Measurements from ENCODE around the gene TPD52L2.

TPD52L2 gene

GRCh38 chr20:63881451-63882226, 16.6 kb downstream of the TPD52L2 start:
- DNase-seq, result no peak

DNA sequence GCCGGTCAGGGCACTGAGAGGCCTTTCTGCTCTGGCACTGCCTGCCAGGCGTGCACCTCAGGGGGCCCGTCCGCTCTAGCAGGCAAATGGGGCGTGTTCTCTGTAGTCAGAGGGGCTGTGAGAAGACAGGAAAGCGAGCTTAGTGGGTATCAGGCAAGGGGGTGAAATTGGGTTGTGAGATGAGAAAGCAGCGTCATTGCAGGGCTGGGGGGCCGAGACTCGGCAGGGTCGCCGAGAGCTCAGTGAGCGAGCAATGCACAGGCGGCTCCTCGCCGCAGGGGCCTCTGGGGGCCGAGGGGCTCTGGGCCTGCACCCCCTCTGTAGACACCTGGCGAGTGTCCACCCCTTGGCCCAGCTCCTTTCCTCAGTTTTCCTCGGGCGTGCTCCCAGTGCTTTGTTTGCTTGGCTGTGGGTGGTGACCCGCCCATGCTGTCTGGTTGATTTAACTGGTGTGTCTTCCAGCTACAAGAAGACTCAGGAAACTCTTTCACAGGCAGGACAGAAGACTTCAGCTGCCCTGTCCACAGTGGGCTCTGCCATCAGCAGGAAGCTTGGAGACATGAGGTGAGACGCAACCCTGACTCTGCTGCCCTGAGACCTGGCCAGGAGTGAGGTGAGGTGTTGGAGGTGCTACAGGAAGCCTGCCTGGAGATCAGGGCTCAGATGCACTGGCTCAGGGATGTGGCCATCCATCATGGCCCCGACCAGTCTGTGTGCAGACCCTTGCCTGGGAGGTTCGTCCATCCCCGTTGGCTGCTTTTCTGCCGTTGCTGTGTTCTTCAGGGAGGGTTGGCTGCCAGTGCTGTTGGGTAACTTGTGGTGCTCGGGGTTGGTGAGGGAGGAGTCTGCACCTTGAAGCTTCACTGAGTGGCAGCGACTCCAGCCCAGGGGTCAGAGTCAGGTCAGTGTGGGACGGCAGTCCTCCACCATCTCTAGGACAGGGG, 17.5 kb downstream of the TPD52L2 start:
- DNase-seq, result no peak

GRCh38 chr20:63883201-63883593, 18.1 kb downstream of the TPD52L2 start:
- no peak for DNase-seq

- no peak for DNase-seq
These were observed 19.6 kb downstream of the TPD52L2 start for GRCh38 chr20:63884506-63885263.

GRCh38 chr20:63885264-63886053, 20.4 kb downstream of the TPD52L2 start:
- no peak for DNase-seq

GRCh38 chr20:63886054-63886419, 21.0 kb downstream of the TPD52L2 start:
- DNase-seq, result no peak

DNA sequence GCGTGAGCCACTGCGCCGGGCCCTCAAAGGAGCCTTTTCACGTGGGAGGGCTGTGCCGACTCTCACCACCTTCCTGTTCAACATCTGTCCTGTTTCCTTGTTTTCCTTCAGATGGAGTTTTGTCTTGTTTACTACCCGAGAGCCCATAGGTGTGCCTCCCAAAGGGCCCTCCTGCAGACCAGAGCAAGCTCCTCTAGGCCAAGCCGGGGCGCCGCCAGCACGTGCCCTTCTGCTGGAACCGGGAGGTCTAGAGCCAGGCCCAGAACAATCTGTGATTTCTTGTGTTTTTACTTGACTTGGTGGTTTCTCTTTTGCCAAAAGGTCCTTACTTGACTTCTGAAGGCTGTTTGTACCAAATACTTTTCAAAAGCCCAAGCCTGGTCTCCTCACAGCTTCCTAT, 21.9 kb downstream of the TPD52L2 start:
- no peak for DNase-seq

- DNase-seq, result no peak
These were observed 24.5 kb downstream of the TPD52L2 start for GRCh38 chr20:63889241-63890200.

- DNase-seq, result no peak
These were observed 25.1 kb downstream of the TPD52L2 start for GRCh38 chr20:63890201-63890576.

- peak in 1 of 3 experiments; percentile 82 for DNase-seq
These were observed 25.5 kb downstream of the TPD52L2 start for GRCh38 chr20:63890616-63891015.

DNA sequence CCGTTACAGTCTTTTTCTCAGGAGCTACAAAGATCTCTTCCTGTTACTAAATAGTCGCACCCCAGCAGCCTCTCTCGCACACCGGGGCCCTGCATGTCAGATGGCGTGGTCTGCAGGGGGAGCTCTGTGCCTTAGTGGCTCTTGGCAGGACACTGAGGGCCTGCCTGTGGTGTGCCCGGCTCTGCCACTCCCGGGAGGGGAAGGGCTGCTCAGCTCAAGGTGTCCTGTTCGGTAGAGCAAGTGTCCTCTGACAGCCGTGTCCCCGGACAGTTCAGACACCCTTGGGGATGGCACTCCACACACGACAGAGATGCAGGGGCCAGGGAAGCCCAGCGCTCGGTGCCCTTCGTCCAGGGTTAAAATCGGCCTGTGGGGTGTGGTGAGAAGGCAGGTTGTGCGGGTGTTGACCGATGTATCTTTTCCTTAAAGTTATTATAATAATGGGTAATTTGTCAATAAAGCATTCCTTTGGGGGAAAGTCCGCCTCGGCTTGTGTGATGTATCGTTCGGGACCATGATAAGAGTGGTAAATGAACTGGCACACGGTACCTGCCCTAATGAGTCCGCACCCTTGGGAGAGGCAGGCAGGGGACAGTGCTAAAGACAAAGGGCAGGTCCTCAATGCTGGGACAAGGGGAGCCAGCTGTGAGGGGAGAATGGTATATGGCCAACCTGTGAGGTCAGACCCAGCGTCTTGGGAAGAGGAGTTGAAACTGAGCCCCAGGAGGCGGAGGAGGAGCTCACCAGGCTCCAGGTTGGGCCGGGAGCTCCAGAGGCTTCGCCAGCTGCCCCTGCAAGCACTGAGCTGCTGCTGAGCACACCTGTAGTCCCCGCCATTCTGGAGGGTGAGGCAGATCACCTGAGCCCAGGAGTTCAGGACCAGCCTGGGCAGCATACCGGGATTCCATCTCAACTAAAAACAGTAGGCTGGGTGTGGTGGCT, 26.3 kb downstream of the TPD52L2 start:
- DNase-seq, result peak in 1 of 3 experiments; percentile 35

DNA sequence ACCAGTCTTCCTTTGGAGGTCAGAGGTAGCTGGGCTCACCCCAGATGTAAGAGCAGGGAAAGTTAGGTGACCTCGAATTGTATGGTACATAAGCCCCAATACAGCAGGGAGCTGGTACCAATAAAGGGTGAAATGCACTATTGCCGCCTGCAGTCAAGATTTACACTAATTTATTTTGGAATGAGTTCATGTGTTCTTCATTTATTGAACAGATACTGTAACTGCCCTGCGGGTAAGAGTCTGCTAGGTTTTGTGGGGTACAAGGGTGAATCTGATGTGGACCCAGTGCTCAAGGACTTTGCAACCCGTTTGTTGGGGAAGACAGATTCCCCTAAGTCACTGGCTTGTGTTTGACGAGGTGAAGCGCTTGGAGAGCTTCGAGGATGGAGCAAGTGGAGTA, 27.3 kb downstream of the TPD52L2 start:
- no peak for DNase-seq

- DNase-seq, result peak in 1 of 3 experiments; percentile 51
These were observed 28.9 kb downstream of the TPD52L2 start for GRCh38 chr20:63893999-63894357.

DNA sequence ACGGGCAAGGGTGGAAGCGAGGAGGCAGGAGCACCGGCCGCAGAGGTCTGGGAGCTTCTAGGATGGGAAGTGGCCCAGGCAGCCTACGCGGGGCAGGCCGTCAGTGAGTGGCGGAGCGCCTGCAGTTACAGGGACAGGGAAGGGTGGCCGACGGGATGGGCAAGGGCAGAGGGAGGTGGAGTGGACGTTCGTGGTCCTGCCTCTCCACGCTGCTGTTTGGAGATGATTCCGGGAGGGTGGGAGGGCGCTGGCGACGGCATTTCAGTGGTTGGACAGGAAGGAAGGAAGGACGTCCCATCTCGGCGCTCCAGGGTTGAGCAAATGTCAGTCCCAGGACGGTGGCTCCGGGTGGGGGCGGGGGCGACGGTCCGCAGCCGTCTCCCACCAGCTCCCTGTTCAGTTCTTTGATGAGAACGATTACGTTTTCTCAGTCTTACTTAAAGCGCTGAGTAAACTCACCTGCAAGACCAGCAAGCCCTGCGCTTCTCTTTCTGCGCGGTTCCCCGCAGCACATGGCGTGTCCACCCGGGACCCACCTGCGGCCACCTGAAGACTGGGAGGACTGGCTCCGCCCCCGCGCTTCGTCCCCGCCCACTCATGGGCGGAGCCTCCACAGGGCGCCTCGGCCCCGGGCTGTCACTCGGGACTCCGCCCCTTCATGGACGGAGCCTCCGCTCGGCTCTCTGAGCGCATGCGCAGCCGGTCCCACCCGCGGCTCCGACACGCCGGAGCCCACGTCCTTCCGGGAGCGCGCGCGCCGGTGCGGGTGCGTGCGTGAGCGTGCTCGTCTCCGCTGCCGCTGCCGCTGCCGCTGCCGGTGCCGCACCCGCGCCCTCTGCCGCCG, 29.5 kb downstream of the TPD52L2 start, which contains the start of gene DNAJC5:
DNAJC5 (plus strand) TSS at position 769 of the 844 bp plus-strand sequence. CDS start 33,220 bp downstream, outside the sequence.
- peak; percentile 96 to 99 (median 98) for DNase-seq

GRCh38 chr20:63895202-63895951, 30.3 kb downstream of the TPD52L2 start:
- DNase-seq, result peak in 2 of 3 experiments; percentile 44 to 60

DNA sequence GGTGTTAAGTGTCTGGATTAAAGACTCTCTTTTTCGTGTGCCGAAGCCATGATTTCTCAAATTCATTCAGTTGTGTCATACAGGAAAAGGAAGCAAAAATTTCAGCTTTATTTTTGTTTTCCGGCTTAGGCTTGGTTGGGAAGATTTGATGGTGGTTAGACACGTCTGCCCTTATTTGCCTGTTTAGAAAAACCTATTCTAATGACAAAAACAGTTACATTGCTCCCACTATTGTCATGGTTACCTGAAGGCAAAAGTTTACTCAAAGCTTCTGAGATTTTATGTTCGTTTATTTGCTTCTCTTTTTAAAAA, 30.8 kb downstream of the TPD52L2 start:
- peak in 1 of 3 experiments; percentile 61 for DNase-seq

GRCh38 chr20:63896264-63897105, 31.4 kb downstream of the TPD52L2 start:
- peak; percentile 36 to 89 (median 75) for DNase-seq
